HEK293 (cell line): Measurements from ENCODE around the gene PDK2.

ENCODE experiments used
- CTCF ChIA-PET: fragments of 350-600 bp; formaldehyde crosslinking; extraction: SDS; loops from one replicate; lab custom pipeline; 2021; ENCODE audit warnings: antibody characterized with exemption; lab: Yijun Ruan, JAX
- POLR2A ChIA-PET: fragments of 300-600 bp; formaldehyde crosslinking; extraction: SDS; loops from one replicate; lab custom pipeline; 2020; ENCODE audit warnings: antibody characterized with exemption, inconsistent platforms; lab: Yijun Ruan, JAX
- H3K27ac ChIP-seq: fragments of 200-500 bp; sonication (Bioruptor generic); 2 replicates; pipeline ENCODE4 v1.5.1; 2014; ENCODE audit warnings: low read depth, low read length, control low read depth, inconsistent platforms; ENCODE audit errors: extremely low read depth
- H3K36me3 ChIP-seq, 2 experiments: fragments of 200-500 bp in 1 of 2; sonication (Bioruptor generic) in 1 of 2; 1 replicate in 1 of 2; 2 replicates in 1 of 2; pipeline ENCODE4 v1.5.1; 2014 to 2017; ENCODE audit warnings: inconsistent platforms in 2 of 2, low read length in 2 of 2; ENCODE audit not compliant: control insufficient read depth in 2 of 2, insufficient read depth in 1 of 2
- H3K4me1 ChIP-seq: fragments of 200-500 bp; sonication (Bioruptor generic); 2 replicates; pipeline ENCODE4 v1.5.1; 2014; ENCODE audit warnings: mild to moderate bottlenecking, low read length, inconsistent platforms; ENCODE audit not compliant: control insufficient read depth, insufficient read depth
- H3K4me3 ChIP-seq: 2 replicates; pipeline ENCODE4 v1.5.1; 2011; ENCODE audit warnings: low read depth, mild to moderate bottlenecking, control low read depth, low read length, moderate library complexity
- H3K9me3 ChIP-seq: fragments of 200-500 bp; sonication (Bioruptor generic); 2 replicates; pipeline ENCODE4 v1.5.1; 2014; ENCODE audit warnings: low read depth, low read length, inconsistent platforms; ENCODE audit not compliant: control insufficient read depth, insufficient read depth
- ATF2 ChIP-seq: fragments of 450-650 bp; formaldehyde crosslinking; IDR thresholded peaks from 2 replicates; pipeline ENCODE4 v1.5.1; 2016; ENCODE audit warnings: missing biosample characterization, missing genetic modification characterization, low read depth
- IKZF3 ChIP-seq: fragments of 450-650 bp; IDR thresholded peaks from 2 replicates; pipeline ENCODE4 v1.5.0; 2018; ENCODE audit warnings: missing biosample characterization, mild to moderate bottlenecking, missing genetic modification characterization, moderate library complexity
- KLF17 ChIP-seq: fragments of 450-650 bp; formaldehyde crosslinking; IDR thresholded peaks from 2 replicates; pipeline ENCODE4 v1.5.1; 2016; ENCODE audit warnings: missing biosample characterization, missing genetic modification characterization
- YY2 ChIP-seq: fragments of 450-650 bp; formaldehyde crosslinking; IDR thresholded peaks from 2 replicates; pipeline ENCODE4 v1.5.1; 2016; ENCODE audit warnings: missing biosample characterization, missing genetic modification characterization
- ZBTB6 ChIP-seq: fragments of 450-650 bp; formaldehyde crosslinking; IDR thresholded peaks from 2 replicates; pipeline ENCODE4 v1.5.1; 2017; ENCODE audit warnings: missing biosample characterization, missing genetic modification characterization
- ZNF10 ChIP-seq: fragments of 450-650 bp; formaldehyde crosslinking; IDR thresholded peaks from 2 replicates; pipeline ENCODE4 v1.5.1; 2017; ENCODE audit warnings: missing biosample characterization, missing genetic modification characterization
- ZNF184 ChIP-seq: fragments of 450-650 bp; IDR thresholded peaks from 2 replicates; pipeline ENCODE4 v1.5.1; 2018; ENCODE audit warnings: missing biosample characterization, mild to moderate bottlenecking, missing genetic modification characterization
- ZNF214 ChIP-seq: fragments of 450-650 bp; formaldehyde crosslinking; IDR thresholded peaks from 2 replicates; pipeline ENCODE4 v1.5.1; 2017; ENCODE audit warnings: missing biosample characterization, mild to moderate bottlenecking, missing genetic modification characterization, borderline replicate concordance
- ZNF223 ChIP-seq: fragments of 450-650 bp; formaldehyde crosslinking; IDR thresholded peaks from 2 replicates; pipeline ENCODE4 v1.5.1; 2016; ENCODE audit warnings: missing biosample characterization, missing genetic modification characterization
- ZNF24 ChIP-seq: fragments of 450-650 bp; formaldehyde crosslinking; IDR thresholded peaks from 2 replicates; pipeline ENCODE4 v1.5.1; 2016; ENCODE audit warnings: missing biosample characterization, missing genetic modification characterization
- ZNF324 ChIP-seq: fragments of 450-650 bp; formaldehyde crosslinking; IDR thresholded peaks from 2 replicates; pipeline ENCODE4 v1.5.1; 2016; ENCODE audit warnings: missing biosample characterization, missing genetic modification characterization
- ZNF366 ChIP-seq: fragments of 450-650 bp; formaldehyde crosslinking; conservative IDR thresholded peaks from 2 replicates; pipeline ENCODE4 v1.5.1; 2016; ENCODE audit warnings: missing biosample characterization, missing genetic modification characterization
- ZNF449 ChIP-seq: fragments of 450-650 bp; formaldehyde crosslinking; IDR thresholded peaks from 2 replicates; pipeline ENCODE4 v1.5.1; 2017; ENCODE audit warnings: missing biosample characterization, mild to moderate bottlenecking, missing genetic modification characterization, moderate library complexity
- ZNF514 ChIP-seq: fragments of 450-650 bp; formaldehyde crosslinking; IDR thresholded peaks from 2 replicates; pipeline ENCODE4 v1.5.1; 2016; ENCODE audit warnings: missing biosample characterization, missing genetic modification characterization
- ZNF529 ChIP-seq: fragments of 450-650 bp; formaldehyde crosslinking; IDR thresholded peaks from 2 replicates; pipeline ENCODE4 v1.5.1; 2017; ENCODE audit warnings: missing genetic modification characterization, missing biosample characterization; ENCODE audit not compliant: insufficient replicate concordance
- ZNF558 ChIP-seq: fragments of 450-650 bp; formaldehyde crosslinking; IDR thresholded peaks from 2 replicates; pipeline ENCODE4 v1.5.1; 2016; ENCODE audit warnings: missing biosample characterization, missing genetic modification characterization
- ZNF571 ChIP-seq: fragments of 450-650 bp; formaldehyde crosslinking; IDR thresholded peaks from 2 replicates; pipeline ENCODE4 v1.5.0; 2017; ENCODE audit warnings: missing biosample characterization, missing genetic modification characterization
- ZNF600 ChIP-seq: fragments of 450-650 bp; formaldehyde crosslinking; IDR thresholded peaks from 2 replicates; pipeline ENCODE4 v1.5.1; 2016; ENCODE audit warnings: missing biosample characterization, missing genetic modification characterization
- ZNF629 ChIP-seq: fragments of 450-650 bp; formaldehyde crosslinking; IDR thresholded peaks from 2 replicates; pipeline ENCODE4 v1.5.1; 2017; ENCODE audit warnings: missing biosample characterization, missing genetic modification characterization
- ZNF654 ChIP-seq: fragments of 450-650 bp; formaldehyde crosslinking; IDR thresholded peaks from 2 replicates; pipeline ENCODE4 v1.5.1; 2016; ENCODE audit warnings: low read depth, missing biosample characterization, missing genetic modification characterization
- ZSCAN4 ChIP-seq: fragments of 450-650 bp; formaldehyde crosslinking; IDR thresholded peaks from 2 replicates; pipeline ENCODE4 v1.5.1; 2017; ENCODE audit warnings: missing biosample characterization, missing genetic modification characterization
- TF ChIP-seq, protein P1 (sequence below): fragments of 450-650 bp; formaldehyde crosslinking; IDR thresholded peaks from 2 replicates; pipeline ENCODE4 v1.5.1; 2016; ENCODE audit warnings: missing biosample characterization, missing genetic modification characterization

The PDK2 gene

DNA sequence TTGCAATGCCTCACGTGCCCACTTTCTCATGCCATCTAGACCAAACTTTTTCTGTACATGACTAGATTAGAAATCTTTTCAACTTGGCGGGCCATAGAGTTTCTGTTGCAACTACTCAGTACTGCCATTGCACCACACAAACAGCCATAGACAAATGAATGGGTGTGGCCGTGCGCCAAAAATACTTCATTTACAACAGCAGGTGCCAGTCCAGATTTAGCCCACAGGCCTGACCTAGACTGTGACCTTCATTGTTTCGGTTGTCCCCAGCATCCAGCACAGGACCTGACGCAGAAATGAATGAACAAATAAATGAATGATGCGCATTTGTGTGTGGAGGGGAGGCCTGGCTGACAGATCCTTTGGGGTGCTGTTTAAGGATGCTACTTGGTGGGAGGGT is 14.3 kb upstream of the PDK2 start (continued):
- TF ChIP-seq ZNF324 (tag by site-specific recombination) = no peak

DNA sequence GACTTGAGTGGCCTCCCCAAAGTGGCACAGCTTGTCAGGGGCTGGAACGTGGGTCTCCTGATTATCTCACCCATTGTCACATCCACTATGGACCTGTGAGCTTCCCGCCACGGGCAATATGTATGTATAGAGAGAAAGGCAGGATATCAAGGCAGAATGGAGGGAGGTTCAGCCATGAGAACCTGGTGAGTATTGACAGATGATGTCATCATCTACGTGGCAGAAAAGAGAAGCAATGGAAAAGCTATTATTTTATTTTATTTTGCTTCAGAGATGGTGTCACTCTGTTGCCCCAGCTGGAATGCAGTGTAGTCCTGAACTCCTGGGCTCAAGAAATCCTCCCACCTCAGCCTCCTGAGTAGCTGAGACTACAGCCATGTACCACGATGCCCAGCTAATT is 13.4 kb upstream of the PDK2 start:
- H3K9me3 ChIP-seq = no peaks in the 10 kb centered on the region
- TF ChIP-seq ZNF24 (tag by site-specific recombination) (0 out of 2 replicates have a peak, but pooled peaks have one; percentile 34), ZNF366 (tag by site-specific recombination) (no peak), ATF2 (tag by site-specific recombination) (peak; percentile 83), ZNF629 (0 out of 2 replicates have a peak, but pooled peaks have one; percentile 14)
- TF ChIP-seq, all 188 proteins: peak for 3
- Histone ChIP-seq H3K4me1 (no peaks in the 10 kb centered on the region), H3K4me3 (no peak overlapping the region), H3K36me3 (peaks cover 0 to 42% of the 10 kb centered on the region in 2 experiments; a peak in 2 of 3 replicates), H3K27ac (no peak overlapping the region)
- ChIA-PET CTCF (interaction anchor here (1.3 to 5.9 kb wide), 6 partner anchors 8 to 84 kb away, joined by 3 to 50 read pairs (median 10); partner anchors contain the start of genes ITGA3 and PDK2), POLR2A (no interaction called here)

DNA sequence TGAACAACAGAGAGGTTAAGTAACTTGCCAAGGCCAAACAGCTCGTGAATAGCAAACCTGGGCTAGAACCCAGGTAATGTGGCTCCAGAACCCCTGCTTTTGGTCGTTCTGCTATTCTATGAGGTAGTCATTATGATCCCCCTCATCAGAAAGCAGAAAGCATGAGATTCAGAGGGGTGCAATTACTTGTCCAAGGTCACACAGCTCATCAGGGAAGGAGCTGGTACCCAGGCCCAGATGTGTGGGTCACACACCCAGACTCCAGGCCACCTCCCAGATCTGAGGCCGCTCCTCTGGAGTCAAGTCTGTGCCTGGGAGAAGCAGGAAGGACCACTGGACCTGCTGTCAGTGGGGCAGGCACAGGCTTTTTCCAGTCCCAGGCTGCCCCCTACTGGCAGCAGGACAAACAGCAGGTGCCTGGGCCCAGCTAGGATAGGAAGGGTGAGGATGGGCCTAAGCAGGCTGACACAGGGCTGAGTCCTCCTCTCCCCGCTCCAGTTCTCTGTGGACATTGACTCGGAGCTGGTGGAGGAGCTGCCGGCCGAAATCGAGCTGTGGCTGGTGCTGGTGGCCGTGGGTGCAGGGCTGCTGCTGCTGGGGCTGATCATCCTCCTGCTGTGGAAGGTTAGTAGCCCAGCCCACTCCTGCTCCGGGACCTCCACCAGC is 7.8 kb upstream of the PDK2 start:
- peaks cover 0 to 5% of the 10 kb centered on the region in 2 experiments; a peak in 2 of 3 replicates for H3K36me3 ChIP-seq
- ChIA-PET CTCF (interaction anchor here (0.6 to 3.7 kb wide), 55 partner anchors 10 to 675 kb away, joined by 3 to 171 read pairs (median 4); partner anchors contain the start of genes DLX3, ITGA3, PDK2 and SLC35B1), POLR2A (interaction anchor here (1.3 kb wide), 1 partner anchor 32 kb away, joined by 6 read pairs; the partner anchor contains the start of gene ITGA3)
- H3K27ac ChIP-seq = no peak overlapping the region
- no peaks in the 10 kb centered on the region for H3K4me1 ChIP-seq
- H3K4me3 ChIP-seq = no peak overlapping the region
- no peaks in the 10 kb centered on the region for H3K9me3 ChIP-seq
- TF ChIP-seq ZNF514 (tag by site-specific recombination) = no peak
- no peak for TF ChIP-seq ZNF571
- TF ChIP-seq ZNF184 (tag by site-specific recombination) = no peak
- no peak for TF ChIP-seq ZNF10 (tag by site-specific recombination)
- no peak for TF ChIP-seq ZNF214 (tag by site-specific recombination)
- no peak for TF ChIP-seq ZBTB6 (tag by site-specific recombination)
- TF ChIP-seq YY2 (tag by site-specific recombination) = no peak
- TF ChIP-seq ZNF654 (tag by site-specific recombination) = peak; percentile 92
- no peak for TF ChIP-seq ZNF529
- TF ChIP-seq ZNF600 = 0 out of 2 replicates have a peak, but pooled peaks have one; percentile 38
- peak; percentile 76 for TF ChIP-seq IKZF3 (tag by site-specific recombination)
- TF ChIP-seq ZSCAN4 (tag by site-specific recombination) = no peak
- no peak for TF ChIP-seq KLF17 (tag by site-specific recombination)
- TF ChIP-seq ZNF558 (tag by site-specific recombination) = no peak
- TF ChIP-seq, protein P1, sequence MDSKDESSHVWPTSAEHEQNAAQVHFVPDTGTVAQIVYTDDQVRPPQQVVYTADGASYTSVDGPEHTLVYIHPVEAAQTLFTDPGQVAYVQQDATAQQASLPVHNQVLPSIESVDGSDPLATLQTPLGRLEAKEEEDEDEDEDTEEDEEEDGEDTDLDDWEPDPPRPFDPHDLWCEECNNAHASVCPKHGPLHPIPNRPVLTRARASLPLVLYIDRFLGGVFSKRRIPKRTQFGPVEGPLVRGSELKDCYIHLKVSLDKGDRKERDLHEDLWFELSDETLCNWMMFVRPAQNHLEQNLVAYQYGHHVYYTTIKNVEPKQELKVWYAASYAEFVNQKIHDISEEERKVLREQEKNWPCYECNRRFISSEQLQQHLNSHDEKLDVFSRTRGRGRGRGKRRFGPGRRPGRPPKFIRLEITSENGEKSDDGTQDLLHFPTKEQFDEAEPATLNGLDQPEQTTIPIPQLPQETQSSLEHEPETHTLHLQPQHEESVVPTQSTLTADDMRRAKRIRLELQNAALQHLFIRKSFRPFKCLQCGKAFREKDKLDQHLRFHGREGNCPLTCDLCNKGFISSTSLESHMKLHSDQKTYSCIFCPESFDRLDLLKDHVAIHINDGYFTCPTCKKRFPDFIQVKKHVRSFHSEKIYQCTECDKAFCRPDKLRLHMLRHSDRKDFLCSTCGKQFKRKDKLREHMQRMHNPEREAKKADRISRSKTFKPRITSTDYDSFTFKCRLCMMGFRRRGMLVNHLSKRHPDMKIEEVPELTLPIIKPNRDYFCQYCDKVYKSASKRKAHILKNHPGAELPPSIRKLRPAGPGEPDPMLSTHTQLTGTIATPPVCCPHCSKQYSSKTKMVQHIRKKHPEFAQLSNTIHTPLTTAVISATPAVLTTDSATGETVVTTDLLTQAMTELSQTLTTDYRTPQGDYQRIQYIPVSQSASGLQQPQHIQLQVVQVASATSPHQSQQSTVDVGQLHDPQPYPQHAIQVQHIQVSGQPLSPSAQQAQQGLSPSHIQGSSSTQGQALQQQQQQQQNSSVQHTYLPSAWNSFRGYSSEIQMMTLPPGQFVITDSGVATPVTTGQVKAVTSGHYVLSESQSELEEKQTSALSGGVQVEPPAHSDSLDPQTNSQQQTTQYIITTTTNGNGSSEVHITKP (tag by site-specific recombination) = no peak
- no peak for TF ChIP-seq ZNF449 (tag by site-specific recombination)
- TF ChIP-seq ZNF223 (tag by site-specific recombination) = no peak
